HG03457 (cell line): ENCODE measurements around the gene EMC10.

ENCODE experiments used
- ATAC-seq: cut with Tn5 transposase; IDR thresholded peaks from one replicate; pipeline ENCODE4 v1.9.1; 2021; ENCODE audit warnings: moderate number of reproducible peaks; ENCODE audit not compliant: unreplicated experiment

Gene EMC10

GRCh38 chr19:50495020-50495531 is 18.8 kb downstream of the EMC10 start:
- no peak for ATAC-seq

GRCh38 chr19:50496189-50497021 is 20.1 kb downstream of the EMC10 start:
- ATAC-seq = no peak

GRCh38 chr19:50497022-50497405 is 20.7 kb downstream of the EMC10 start:
- ATAC-seq = no peak

DNA sequence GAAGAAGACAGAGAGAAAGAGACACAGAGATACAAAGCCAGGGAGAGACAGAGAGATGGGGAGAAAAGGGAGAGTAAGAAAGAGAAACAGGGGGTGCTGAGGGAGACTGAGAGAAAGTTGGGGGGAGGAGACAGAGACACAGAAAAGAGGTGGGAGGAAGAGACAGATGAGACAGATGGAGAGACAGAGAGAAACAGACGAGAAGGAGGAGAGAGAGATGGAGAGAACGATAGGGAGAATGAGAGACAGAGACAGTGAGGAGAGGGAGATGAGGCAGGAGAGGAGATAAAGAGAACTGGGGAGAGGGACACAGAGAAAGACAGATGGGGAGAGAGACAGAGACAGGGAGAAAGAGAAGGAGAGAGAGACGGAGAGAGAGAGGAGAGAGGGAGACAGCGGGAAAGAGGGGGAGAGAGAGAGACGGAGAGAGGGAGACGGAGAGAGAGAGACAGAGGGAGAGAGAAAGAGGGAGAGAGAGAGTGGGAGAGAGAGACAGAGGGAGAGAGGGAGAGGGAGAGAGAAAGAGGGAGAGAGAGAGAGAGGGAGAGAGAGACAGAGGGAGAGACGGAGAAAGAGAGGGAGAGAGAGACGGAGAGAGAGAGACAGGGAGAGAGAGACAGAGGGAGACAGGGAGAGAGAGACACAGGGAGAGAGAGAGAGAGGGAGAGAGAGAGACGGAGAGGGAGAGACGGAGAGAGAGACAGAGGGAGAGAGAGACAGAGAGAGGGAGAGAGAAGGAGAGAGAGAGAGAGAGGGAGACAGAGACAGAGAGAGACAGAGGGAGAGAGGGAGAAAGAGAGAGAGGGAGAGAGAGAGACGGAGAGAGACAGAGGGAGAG is 22.1 kb downstream of the EMC10 start:
- no peak for ATAC-seq

- ATAC-seq = no peak
Observed at GRCh38 chr19:50500060-50500752, 23.9 kb downstream of the EMC10 start.

GRCh38 chr19:50500753-50501151 is 24.4 kb downstream of the EMC10 start:
- ATAC-seq = no peak

- no peak for ATAC-seq
Observed at GRCh38 chr19:50501186-50501567, 24.9 kb downstream of the EMC10 start.

- ATAC-seq = no peak
Observed at GRCh38 chr19:50501568-50502475, 25.5 kb downstream of the EMC10 start.

- ATAC-seq = no peak
Observed at GRCh38 chr19:50505856-50506611, 29.7 kb downstream of the EMC10 start.

GRCh38 chr19:50506700-50507099 is 30.4 kb downstream of the EMC10 start:
- ATAC-seq = no peak

DNA sequence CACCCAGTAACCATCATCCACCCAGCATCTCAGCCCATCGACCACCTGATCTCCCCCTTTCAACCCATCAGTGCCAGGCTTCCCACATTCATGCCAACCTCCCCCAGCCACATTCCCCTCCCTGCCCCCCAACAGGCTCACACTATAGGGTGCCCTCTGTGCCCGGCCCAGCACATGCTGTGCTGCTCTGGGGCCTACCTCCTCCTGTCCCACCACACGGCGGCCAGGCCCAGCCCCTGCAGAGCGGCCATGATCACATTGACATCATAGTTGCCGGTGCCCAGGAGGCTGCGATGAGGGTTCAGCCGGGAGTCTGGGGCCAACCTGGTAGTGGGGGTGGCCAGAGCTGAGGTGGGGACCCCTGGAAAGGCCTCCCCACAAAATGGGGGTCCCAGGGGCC is 31.1 kb downstream of the EMC10 start:
- no peak for ATAC-seq

DNA sequence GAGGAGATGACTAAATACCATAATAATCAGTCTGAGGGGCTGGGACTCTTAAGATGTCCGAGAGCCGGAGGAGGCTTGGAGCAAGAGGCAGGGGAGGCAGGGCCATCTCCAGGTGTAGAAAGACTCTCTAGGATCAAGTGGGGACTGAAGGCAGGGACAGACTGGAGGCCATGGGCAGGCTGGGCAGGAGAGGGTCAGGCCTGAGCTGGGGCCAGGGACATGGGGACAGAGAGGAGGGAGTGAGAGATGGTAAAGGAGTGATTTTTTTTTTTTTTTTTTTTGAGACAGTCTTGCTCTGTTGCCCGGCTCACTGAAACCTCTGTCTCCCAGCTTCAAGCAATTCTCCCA is 32.5 kb downstream of the EMC10 start:
- no peak for ATAC-seq

GRCh38 chr19:50509366-50509765 is 33.1 kb downstream of the EMC10 start:
- ATAC-seq = no peak

GRCh38 chr19:50510121-50510670 is 33.9 kb downstream of the EMC10 start:
- no peak for ATAC-seq

DNA sequence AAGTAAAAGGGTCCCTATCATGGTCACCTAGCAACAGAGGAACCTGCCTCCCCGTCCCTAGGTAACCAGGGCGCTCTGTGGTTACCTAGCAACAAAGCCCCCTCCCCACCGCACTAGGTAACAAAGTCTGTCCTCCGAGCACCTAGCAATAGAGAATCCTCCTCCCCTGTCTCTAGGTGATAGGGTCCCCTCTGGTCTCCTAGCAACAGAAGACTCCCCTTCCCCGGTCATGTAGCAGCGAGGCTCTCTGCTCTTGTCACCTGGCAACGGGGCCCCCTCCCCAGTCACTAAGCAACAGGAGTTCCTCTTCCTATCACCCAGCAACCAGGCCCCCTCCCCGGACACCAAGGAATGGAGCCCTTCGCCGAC is 34.4 kb downstream of the EMC10 start:
- no peak for ATAC-seq

- peak; percentile 69 for ATAC-seq
Observed at GRCh38 chr19:50511069-50511822, 34.9 kb downstream of the EMC10 start, which contains the start of gene JOSD2. Gene JOSD2 (minus strand): TSS chr19:50511191. CDS start chr19:50510431, 760 bp downstream.

DNA sequence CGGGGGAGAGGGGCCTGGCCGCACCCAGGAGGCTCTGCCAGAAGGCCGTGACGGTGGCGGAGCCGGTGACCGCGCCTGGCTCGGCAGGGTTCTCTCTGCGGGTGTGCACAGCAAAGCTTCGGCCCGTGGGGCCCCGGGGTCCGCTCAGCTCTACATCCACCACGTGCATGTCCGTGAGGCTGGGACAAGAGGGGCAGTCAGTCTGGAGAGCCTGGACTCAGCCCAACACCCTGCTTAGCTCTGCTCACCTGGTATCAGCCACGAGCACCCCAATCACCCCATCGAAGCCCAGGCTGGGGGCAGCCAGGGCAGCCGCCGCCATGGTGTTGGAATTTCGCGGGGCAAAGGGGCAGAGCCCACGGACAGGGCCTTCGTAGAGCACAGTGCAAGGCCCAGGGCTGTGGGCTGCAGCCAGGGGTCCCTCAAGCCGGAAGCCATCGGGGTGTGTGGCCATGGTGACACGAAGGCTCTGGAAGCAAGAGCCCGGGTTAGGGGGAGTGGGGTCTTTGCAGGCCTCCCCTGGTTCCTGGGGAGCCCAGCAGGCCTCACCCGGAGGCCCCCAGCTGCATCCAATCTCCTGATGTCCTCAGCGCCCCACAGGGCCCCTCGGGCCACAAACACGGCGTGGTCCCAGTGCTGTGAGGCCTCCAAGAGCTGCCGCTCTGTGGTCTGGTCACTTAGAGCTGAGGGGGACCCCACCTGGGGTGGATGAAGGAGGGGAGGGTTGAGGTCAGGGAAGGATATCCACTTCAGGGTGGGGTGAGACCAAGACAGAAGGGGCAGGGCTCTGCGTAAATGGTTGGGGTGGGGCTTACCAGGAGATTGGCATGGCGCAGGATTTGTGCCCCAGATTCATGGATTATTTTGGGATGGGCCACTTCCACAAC is 36.0 kb downstream of the EMC10 start:
- no peak for ATAC-seq
